Effector memory CD4-positive, alpha-beta T cell (primary cell): ENCODE results near the gene FGD4.

Experiments
- DNase-seq, 3 donors: peaks; one replicate each; pipeline ENCODE4 v3.0.0-alpha.2; 2020
- H3K27ac ChIP-seq: 2 replicates; pipeline ENCODE4 v1.7.0; 2013; ENCODE audit warnings: mild to moderate bottlenecking, low read length, moderate library complexity; ENCODE audit not compliant: insufficient read depth, poor library complexity, severe bottlenecking
- H3K27me3 ChIP-seq: replicated peaks from 2 replicates; pipeline ENCODE4 v1.7.0; 2013; ENCODE audit warnings: mild to moderate bottlenecking, low read length; ENCODE audit not compliant: insufficient read depth, control insufficient read depth, poor library complexity, severe bottlenecking
- H3K36me3 ChIP-seq: 2 replicates; pipeline ENCODE4 v1.7.0; 2013; ENCODE audit warnings: mild to moderate bottlenecking, low read length, moderate library complexity; ENCODE audit not compliant: control insufficient read depth, insufficient read depth
- H3K4me1 ChIP-seq: 2 replicates; pipeline ENCODE4 v1.7.0; 2013; ENCODE audit warnings: low read length, mild to moderate bottlenecking; ENCODE audit not compliant: control insufficient read depth, insufficient read depth, poor library complexity, severe bottlenecking
- H3K4me3 ChIP-seq: 2 replicates; pipeline ENCODE4 v1.7.0; 2013; ENCODE audit warnings: low read length, low read depth, mild to moderate bottlenecking; ENCODE audit not compliant: insufficient read depth, poor library complexity, severe bottlenecking
- H3K9me3 ChIP-seq: 2 replicates; pipeline ENCODE4 v1.7.0; 2013; ENCODE audit warnings: mild to moderate bottlenecking, low read length, moderate library complexity; ENCODE audit not compliant: control insufficient read depth

Gene FGD4

DNA sequence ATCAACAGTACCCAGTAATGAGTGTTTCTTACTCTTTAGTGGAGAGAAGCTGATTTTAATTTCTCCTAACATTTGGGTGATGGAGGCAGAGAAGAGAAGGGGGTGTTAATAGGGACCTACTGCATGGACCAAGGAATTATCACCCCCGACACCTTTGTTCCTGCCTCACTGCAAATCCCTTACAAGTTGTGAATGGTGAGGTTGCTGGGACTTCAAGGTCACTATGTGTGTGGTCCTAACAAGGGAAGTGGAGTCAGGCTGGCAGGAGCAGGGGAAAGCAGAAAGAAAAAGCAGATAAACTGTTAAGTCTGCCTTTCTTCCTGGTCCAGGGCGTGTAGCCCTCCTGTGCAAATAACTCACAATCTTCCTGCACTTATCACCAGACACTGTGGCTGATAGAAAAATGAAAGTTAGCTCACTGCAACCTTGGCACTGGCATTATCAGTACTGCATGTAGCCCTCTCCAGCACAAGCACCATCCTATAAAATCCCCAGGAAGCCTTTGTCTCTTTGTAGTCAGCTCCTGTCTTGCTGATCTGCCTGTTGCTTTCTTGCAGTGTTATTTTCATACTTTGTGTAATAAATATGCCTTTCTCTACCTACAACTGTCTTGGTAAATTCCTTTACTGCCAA is 167.4 kb downstream of the FGD4 start:
- H3K27ac ChIP-seq, result no peak overlapping the region
- no peaks in the 10 kb centered on the region for H3K9me3 ChIP-seq
- H3K36me3 ChIP-seq, result no peaks in the 10 kb centered on the region
- no peaks in the 10 kb centered on the region for H3K4me1 ChIP-seq
- no peak for DNase-seq
- H3K4me3 ChIP-seq, result no peak overlapping the region
- no peaks in the 10 kb centered on the region for H3K27me3 ChIP-seq

DNA sequence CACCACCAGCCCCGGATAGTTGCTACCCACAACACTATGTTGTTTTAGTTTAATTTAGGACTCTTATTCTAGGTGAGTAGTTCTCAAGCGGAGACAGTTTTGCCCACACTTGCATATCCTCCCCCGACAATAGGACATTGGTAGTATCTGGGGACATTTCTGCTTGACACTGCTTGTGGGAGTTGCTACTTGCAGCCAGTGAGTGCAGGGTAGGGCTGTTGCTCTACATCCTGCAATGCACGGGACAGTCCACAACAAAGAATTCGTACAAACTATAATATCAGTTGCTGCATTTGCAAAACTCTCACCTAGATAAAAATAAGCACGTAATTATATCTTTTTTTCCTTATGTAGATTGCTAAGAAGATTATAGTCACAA is 167.9 kb downstream of the FGD4 start:
- H3K9me3 ChIP-seq, result no peaks in the 10 kb centered on the region
- no peaks in the 10 kb centered on the region for H3K36me3 ChIP-seq
- H3K27ac ChIP-seq, result no peak overlapping the region
- H3K27me3 ChIP-seq, result no peaks in the 10 kb centered on the region
- no peak overlapping the region for H3K4me3 ChIP-seq
- no peaks in the 10 kb centered on the region for H3K4me1 ChIP-seq
- no peak for DNase-seq

GRCh38 chr12:32568228-32568627 is 168.9 kb downstream of the FGD4 start:
- H3K4me3 ChIP-seq, result no peak overlapping the region
- no peak for DNase-seq
- H3K27me3 ChIP-seq, result no peaks in the 10 kb centered on the region
- no peak overlapping the region for H3K27ac ChIP-seq
- no peaks in the 10 kb centered on the region for H3K9me3 ChIP-seq
- no peaks in the 10 kb centered on the region for H3K36me3 ChIP-seq
- H3K4me1 ChIP-seq, result no peaks in the 10 kb centered on the region

- no peaks in the 10 kb centered on the region for H3K4me1 ChIP-seq
- H3K36me3 ChIP-seq, result no peaks in the 10 kb centered on the region
Measured at GRCh38 chr12:32569259-32569658, 169.9 kb downstream of the FGD4 start.

DNA sequence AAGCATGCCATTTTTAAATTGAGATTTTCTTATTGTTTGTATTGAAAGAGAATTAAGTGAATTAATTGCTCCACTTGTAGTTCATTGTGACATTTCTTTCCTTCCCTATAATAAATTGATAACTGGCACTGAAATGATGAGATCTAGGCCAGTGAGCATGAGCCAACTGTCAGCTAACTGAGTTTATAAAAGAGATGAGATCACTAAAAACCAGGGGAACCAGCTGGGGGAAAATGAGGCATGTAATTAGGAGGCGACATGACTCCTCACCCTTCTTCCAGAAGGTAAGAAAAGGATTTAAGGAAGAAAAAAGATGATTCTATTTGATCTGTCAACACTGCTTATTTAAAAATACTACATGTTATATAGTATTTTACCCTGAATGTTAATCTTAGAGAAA is 175.2 kb downstream of the FGD4 start:
- no peak for DNase-seq

More at GRCh38 chr12:32569259-32569658, 169.9 kb downstream of the FGD4 start:
- H3K27ac ChIP-seq, result no peak overlapping the region
- no peaks in the 10 kb centered on the region for H3K9me3 ChIP-seq
- no peaks in the 10 kb centered on the region for H3K27me3 ChIP-seq
- no peak overlapping the region for H3K4me3 ChIP-seq
- no peak for DNase-seq

DNA sequence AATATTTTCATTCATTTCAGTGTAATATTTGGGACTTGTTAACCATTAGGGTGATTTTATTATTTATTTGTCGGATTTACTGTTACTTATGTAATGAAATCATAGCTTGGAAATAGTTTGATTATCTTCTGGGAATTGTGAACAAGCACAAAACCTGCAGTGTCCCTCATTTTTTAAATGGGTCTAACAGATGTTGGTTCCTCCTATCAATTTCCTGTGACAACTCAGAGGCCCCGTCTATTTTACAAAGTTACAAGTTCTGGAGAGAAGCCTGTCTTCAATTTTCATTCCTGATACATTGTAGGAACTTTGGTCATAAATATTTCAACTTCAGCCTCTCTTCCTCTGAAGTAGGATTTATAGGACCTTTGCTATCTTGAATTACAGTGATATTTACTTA is 178.0 kb downstream of the FGD4 start:
- Histone ChIP-seq H3K27me3 (peaks cover 4% of the 10 kb centered on the region), H3K27ac (no peak overlapping the region)

More for the DNA sequence above, 175.2 kb downstream of the FGD4 start:
- Histone ChIP-seq H3K4me1 (no peaks in the 10 kb centered on the region), H3K9me3 (no peaks in the 10 kb centered on the region), H3K27me3 (peaks cover 4% of the 10 kb centered on the region), H3K4me3 (no peak overlapping the region), H3K36me3 (no peaks in the 10 kb centered on the region), H3K27ac (no peak overlapping the region)

DNA sequence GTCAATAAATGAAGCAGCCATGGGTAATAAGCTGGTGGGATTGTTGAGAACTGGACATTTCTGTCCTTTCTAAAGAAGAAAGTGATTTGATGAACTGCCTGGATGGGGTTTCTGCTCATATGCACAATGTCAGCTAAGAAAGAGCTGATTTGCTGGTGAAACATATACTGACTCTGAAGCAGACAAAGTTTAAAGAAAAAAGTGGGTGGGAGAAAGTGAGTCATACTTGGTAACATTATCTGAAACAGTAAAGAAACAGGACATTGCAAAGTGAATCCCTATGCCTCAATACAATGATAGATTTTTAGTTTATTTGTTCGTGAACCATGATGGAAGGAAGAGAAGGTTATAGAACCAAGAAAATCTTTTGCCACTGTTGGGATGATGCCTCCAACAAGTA is 184.2 kb downstream of the FGD4 start:
- Histone ChIP-seq H3K36me3 (no peaks in the 10 kb centered on the region), H3K9me3 (no peaks in the 10 kb centered on the region), H3K27ac (no peak overlapping the region), H3K4me3 (no peak overlapping the region), H3K27me3 (no peaks in the 10 kb centered on the region), H3K4me1 (no peaks in the 10 kb centered on the region)
- DNase-seq, result no peak

More for the DNA sequence above, 178.0 kb downstream of the FGD4 start:
- Histone ChIP-seq H3K9me3 (no peaks in the 10 kb centered on the region), H3K36me3 (no peaks in the 10 kb centered on the region), H3K4me1 (no peaks in the 10 kb centered on the region), H3K4me3 (no peak overlapping the region)
- DNase-seq, result no peak

GRCh38 chr12:32585680-32586079 is 186.3 kb downstream of the FGD4 start:
- H3K9me3 ChIP-seq, result no peaks in the 10 kb centered on the region
- H3K27ac ChIP-seq, result no peak overlapping the region
- DNase-seq, result no peak
- H3K4me3 ChIP-seq, result no peak overlapping the region
- H3K36me3 ChIP-seq, result no peaks in the 10 kb centered on the region
- no peaks in the 10 kb centered on the region for H3K4me1 ChIP-seq
- H3K27me3 ChIP-seq, result no peaks in the 10 kb centered on the region

DNA sequence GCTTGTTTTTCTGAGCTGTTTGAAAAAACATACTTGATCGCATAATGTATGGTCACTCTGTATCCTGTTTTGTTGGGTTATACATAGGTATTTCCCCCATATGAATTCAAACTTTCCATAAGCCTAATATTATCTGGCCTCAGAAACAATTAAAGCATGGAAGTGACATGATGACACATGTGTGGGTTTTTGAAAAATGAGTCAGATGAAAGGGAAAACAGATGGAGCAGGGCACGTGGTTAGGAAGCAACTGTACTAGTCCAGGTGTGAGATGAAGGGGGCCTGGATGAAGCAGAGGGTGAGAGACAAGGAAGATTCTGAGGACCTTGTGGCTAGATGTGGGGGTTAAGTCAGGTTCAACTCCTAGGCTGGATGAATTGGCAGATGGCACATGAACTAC is 187.0 kb downstream of the FGD4 start:
- Histone ChIP-seq H3K27ac (no peak overlapping the region), H3K36me3 (no peaks in the 10 kb centered on the region), H3K27me3 (no peaks in the 10 kb centered on the region), H3K4me3 (no peak overlapping the region), H3K4me1 (no peaks in the 10 kb centered on the region), H3K9me3 (no peaks in the 10 kb centered on the region)
- no peak for DNase-seq

DNA sequence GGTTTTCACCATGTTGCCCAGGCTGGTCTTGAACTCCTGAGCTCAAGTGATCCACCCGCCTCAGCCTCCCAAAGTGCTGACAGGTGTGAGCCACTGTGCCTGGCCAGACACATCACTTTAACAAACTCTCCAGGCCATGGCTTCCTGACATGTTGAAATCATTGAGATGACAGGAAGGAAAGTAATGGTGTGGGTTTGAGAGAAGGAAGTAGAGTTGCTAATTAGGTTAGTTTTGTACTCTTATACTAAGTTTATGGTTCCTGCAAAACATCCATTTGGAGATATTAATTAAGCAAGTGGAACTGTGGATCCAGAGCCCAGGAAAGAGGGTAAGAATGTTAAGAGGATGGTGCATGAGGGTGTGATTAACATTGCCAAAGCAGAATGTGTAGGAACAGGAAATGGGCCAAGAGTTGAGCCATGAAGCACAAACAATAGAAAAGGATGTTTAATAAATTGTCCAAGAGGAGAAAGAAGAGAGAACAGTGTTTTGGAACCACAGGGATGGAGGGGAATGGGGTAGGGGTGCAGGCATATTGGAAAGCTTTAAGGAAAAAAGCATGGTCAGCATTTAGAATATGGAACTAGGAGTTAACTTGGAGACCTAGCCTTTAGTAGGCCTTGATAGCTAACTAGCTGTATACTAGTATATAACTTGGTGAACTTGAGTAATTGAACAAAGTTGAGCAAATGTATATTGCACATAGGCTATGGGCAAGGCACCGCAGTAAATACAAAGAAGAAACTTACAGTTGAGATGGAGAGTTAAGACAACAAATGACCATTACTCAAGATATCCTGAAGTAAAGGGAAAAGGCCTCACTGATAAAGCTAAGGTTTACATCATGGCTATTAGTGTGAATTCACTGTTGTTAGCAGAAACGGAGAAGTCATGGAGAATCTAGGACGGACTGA is 188.5 kb downstream of the FGD4 start:
- no peaks in the 10 kb centered on the region for H3K36me3 ChIP-seq
- DNase-seq, result no peak
- H3K4me3 ChIP-seq, result no peak overlapping the region
- no peaks in the 10 kb centered on the region for H3K9me3 ChIP-seq
- H3K27ac ChIP-seq, result no peak overlapping the region
- H3K27me3 ChIP-seq, result no peaks in the 10 kb centered on the region
- no peaks in the 10 kb centered on the region for H3K4me1 ChIP-seq
